ENCODE data around the gene RILPL1. TPM values are rescaled to one million over a fixed set of nuclear protein-coding genes. Genes with fewer than 3 reads are reported as not detected.

The RILPL1 gene
- total and polyA plus RNA-seq, 4 donors, result 1.3 to 2.7 (median 2.1) TPM

GRCh38 chr12:123529686-123530085, 3.8 kb downstream of the RILPL1 start:
- 89% methylated on average over 3 of the region's 3 CpGs for WGBS

GRCh38 chr12:123528858-123529257, 4.7 kb downstream of the RILPL1 start:
- Histone ChIP-seq H3K9ac (ENCODE audit: low read depth in 1 of 2, low read length in 2 of 2) (no peak overlapping the region), H3K9me3 (ENCODE audit: control insufficient read depth in 4 of 4, low read length in 3 of 4) (no peaks in the 10 kb centered on the region), H3K36me3 (ENCODE audit: control insufficient read depth in 4 of 4, insufficient read depth in 3 of 4, low read depth in 1 of 4, low read length in 3 of 4) (peaks cover 0 to 4% (median 0%) of the 10 kb centered on the region in 4 donors), H3K27me3 (ENCODE audit: control insufficient read depth in 4 of 4, insufficient read depth in 4 of 4, low read length in 3 of 4) (no peaks in the 10 kb centered on the region), H3K4me1 (ENCODE audit: control insufficient read depth in 4 of 4, insufficient read depth in 4 of 4, low read length in 3 of 4) (peaks cover 0 to 17% (median 7%) of the 10 kb centered on the region in 4 donors), H3K27ac (ENCODE audit: low read depth in 1 of 2, low read length in 2 of 2) (no peak overlapping the region), H3K4me3 (ENCODE audit: low read depth in 1 of 3, low read length in 3 of 3) (no peak overlapping the region)
- no peak for TF ChIP-seq FOXA2 (IDR thresholded peaks at IDR 0.05)
- WGBS, result 92% methylated on average over 5 of the region's 5 CpGs
- DNase-seq (ENCODE audit: low spot score), result no peak

More at GRCh38 chr12:123529686-123530085, 3.8 kb downstream of the RILPL1 start:
- TF ChIP-seq CTCF (IDR thresholded peaks at IDR 0.05; ENCODE audit: low read depth, low read length, missing input control) (no peak), RXRA (IDR thresholded peaks at IDR 0.05) (no peak)
- no peaks in the 10 kb centered on the region for H3K27me3 ChIP-seq (ENCODE audit: control insufficient read depth in 4 of 4, insufficient read depth in 4 of 4, low read length in 3 of 4)
- H3K4me3 ChIP-seq (ENCODE audit: low read depth in 1 of 3, low read length in 3 of 3), result no peak overlapping the region
- no peak overlapping the region for H3K27ac ChIP-seq (ENCODE audit: low read depth in 1 of 2, low read length in 2 of 2)
- no peak for DNase-seq (ENCODE audit: low spot score)
- no peak overlapping the region for H3K9ac ChIP-seq (ENCODE audit: low read depth in 1 of 2, low read length in 2 of 2)
- peaks cover 0 to 21% (median 9%) of the 10 kb centered on the region in 4 donors for H3K4me1 ChIP-seq (ENCODE audit: control insufficient read depth in 4 of 4, insufficient read depth in 4 of 4, low read length in 3 of 4)
- no peaks in the 10 kb centered on the region for H3K36me3 ChIP-seq (ENCODE audit: control insufficient read depth in 4 of 4, insufficient read depth in 3 of 4, low read depth in 1 of 4, low read length in 3 of 4)
- H3K9me3 ChIP-seq (ENCODE audit: control insufficient read depth in 4 of 4, low read length in 3 of 4), result no peaks in the 10 kb centered on the region

GRCh38 chr12:123526542-123527080, 6.9 kb downstream of the RILPL1 start:
- H3K9ac ChIP-seq (ENCODE audit: low read depth in 1 of 2, low read length in 2 of 2), result no peak overlapping the region
- WGBS, result 75% methylated on average over 7 of the region's 7 CpGs
- H3K36me3 ChIP-seq (ENCODE audit: control insufficient read depth in 4 of 4, insufficient read depth in 3 of 4, low read depth in 1 of 4, low read length in 3 of 4), result peaks cover 0 to 8% (median 5%) of the 10 kb centered on the region in 4 donors
- no peak for TF ChIP-seq MAX (IDR thresholded peaks at IDR 0.05)
- no peak for TF ChIP-seq NR2F2 (IDR thresholded peaks at IDR 0.05)
- no peak for TF ChIP-seq ZBTB33 (IDR thresholded peaks at IDR 0.05)
- no peak for TF ChIP-seq SP1 (IDR thresholded peaks at IDR 0.05)
- no peak for TF ChIP-seq HNF4A (conservative IDR thresholded peaks at IDR 0.05)
- no peak for TF ChIP-seq REST (IDR thresholded peaks at IDR 0.05)
- TF ChIP-seq TAF1 (conservative IDR thresholded peaks at IDR 0.05), result no peak
- no peak for TF ChIP-seq JUND (IDR thresholded peaks at IDR 0.05)
- no peak for TF ChIP-seq FOXA2 (IDR thresholded peaks at IDR 0.05)
- TF ChIP-seq ATF3 (IDR thresholded peaks at IDR 0.05), result no peak
- TF ChIP-seq GABPA (IDR thresholded peaks at IDR 0.05 in 1 of 2, conservative IDR thresholded peaks at IDR 0.05 in 1 of 2), result no peak
- TF ChIP-seq YY1 (IDR thresholded peaks at IDR 0.05), result no peak
- no peak for TF ChIP-seq RAD21 (IDR thresholded peaks at IDR 0.05)
- no peak for TF ChIP-seq EGR1 (IDR thresholded peaks at IDR 0.05; ENCODE audit: low read depth in 2 of 2)
- no peak for TF ChIP-seq FOXA1 (IDR thresholded peaks at IDR 0.05)
- no peak for TF ChIP-seq CTCF (IDR thresholded peaks at IDR 0.05; ENCODE audit: low read depth, low read length, missing input control)
- TF ChIP-seq HNF4G (IDR thresholded peaks at IDR 0.05), result no peak
- no peak for TF ChIP-seq RXRA (IDR thresholded peaks at IDR 0.05)
- peaks cover 0 to under 1% (median 0%) of the 10 kb centered on the region in 4 donors for H3K4me1 ChIP-seq (ENCODE audit: control insufficient read depth in 4 of 4, insufficient read depth in 4 of 4, low read length in 3 of 4)
- no peak overlapping the region for H3K4me3 ChIP-seq (ENCODE audit: low read depth in 1 of 3, low read length in 3 of 3)
- no peak for DNase-seq (ENCODE audit: low spot score)
- no peaks in the 10 kb centered on the region for H3K27me3 ChIP-seq (ENCODE audit: control insufficient read depth in 4 of 4, insufficient read depth in 4 of 4, low read length in 3 of 4)
- no peaks in the 10 kb centered on the region for H3K9me3 ChIP-seq (ENCODE audit: control insufficient read depth in 4 of 4, low read length in 3 of 4)
- H3K27ac ChIP-seq (ENCODE audit: low read depth in 1 of 2, low read length in 2 of 2), result no peak overlapping the region
